LHCN-M2 (cell line): Measurements from ENCODE around the gene RAB9B. TPM values are rescaled to one million over a fixed set of nuclear protein-coding genes. Genes with fewer than 3 reads are reported as not detected.
"Not testable (repeated sequence)": the region's sequence is repeated elsewhere in the genome, so short reads cannot be mapped to it uniquely, and the experiment has no call there.

Experiments
- DNase-seq: peaks from one replicate; pipeline ENCODE4 v3.0.0-alpha.2; 2012; ENCODE audit warnings: low read depth
- polyA plus RNA-seq: library from polyadenylated mRNA; unstranded; fragments of >200 nt; gene quantifications from one replicate; pipeline ENCODE4 v1.2.1, GENCODE V29; 2012; ENCODE audit warnings: missing spikeins
- total RNA-seq: library from RNA; depleted of rRNA; stranded (reverse); fragments of >200 nt; gene quantifications from 2 replicates; pipeline ENCODE4 v1.2.3, GENCODE V29; 2014; rRNA removed

The RAB9B gene, protein sequence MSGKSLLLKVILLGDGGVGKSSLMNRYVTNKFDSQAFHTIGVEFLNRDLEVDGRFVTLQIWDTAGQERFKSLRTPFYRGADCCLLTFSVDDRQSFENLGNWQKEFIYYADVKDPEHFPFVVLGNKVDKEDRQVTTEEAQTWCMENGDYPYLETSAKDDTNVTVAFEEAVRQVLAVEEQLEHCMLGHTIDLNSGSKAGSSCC
- total RNA-seq, result under 0.01 and 0.13 TPM in 2 replicates
- 0.11 TPM for polyA plus RNA-seq

DNA sequence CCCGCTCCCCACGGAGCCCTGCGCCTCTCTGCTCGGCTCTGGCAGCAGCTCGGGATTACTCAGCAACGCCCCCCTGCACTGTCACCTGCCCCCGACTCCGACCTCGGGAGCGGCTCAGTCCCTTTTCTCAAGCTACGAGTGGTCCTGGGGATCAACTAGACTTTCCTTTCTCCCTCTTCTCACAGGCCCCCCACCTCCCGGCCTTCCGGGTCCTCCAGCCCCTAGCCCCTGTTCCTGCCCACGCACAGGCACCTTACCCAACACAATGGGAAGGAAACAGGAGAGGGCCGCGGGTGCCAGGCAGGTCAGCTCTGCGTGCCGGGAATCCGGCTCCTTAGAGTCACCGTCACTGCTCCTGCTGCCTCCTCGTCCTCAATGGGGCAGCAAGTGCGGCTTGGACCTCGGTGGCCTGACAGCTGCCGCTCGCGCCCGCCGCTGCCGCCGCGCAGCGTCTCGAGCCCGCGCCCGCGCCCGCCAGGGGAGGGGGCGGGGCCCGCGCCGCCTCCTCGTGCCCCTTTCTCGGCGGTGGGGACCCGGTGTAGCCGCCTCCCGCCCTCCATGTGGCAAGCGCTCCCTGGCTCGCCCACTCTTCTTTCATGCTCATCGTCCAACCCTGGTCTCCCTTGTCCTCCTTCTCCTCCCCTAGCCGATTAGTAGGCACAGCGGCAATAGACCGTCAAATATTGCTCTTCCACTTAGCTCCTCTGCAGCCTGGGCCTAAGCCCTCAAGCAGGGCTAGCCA, at the start of gene RAB9B:
TSS of gene RAB9B (minus strand) at position 455 of the 742 bp plus-strand sequence. CDS start 6,473 bp downstream, outside the sequence.
- DNase-seq, result peak; percentile 10

DNA sequence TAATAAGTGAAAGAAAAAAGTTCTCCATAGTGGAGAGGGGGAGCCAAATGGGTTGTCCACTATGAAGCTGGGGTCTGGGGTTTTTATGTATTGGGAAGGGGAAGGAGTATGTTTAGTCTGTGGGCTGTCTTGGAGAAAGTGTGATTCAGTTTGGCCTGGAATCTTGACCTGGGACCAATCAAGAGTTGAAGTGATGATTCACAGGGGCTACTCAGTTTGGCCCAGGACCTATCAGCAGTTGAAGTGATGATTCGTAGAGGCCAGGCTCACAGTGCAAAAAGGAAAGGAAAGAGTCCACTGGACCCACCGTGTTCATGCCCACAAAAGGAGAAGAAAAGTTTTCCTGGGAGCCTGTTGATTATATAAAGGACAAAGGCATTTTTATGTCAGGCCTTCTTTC, 47.3 kb upstream of the RAB9B start:
- peak; percentile 8 for DNase-seq

- DNase-seq, result peak; percentile 50
Observed at GRCh38 chrX:103878466-103879122, 46.5 kb upstream of the RAB9B start.

DNA sequence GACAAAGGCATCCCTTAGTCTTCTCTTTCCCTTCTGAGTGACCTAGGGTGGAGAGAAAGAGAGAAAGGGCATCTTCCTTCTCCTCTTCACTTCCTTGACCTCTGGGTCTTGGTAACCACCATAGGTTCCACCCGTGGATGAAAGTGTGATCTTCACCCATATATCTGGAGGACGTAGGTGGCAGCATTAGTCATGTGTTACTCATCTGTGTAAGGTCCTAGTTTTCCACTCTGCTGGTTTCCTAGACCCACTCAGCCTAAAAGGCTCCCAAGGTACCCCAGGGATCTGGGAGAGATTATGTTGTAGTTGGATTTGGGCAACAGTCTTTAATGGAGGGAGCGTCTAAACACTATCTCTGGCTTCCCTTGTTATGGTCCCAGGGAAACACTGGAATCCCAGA, 45.5 kb upstream of the RAB9B start:
- DNase-seq, result no peak

GRCh38 chrX:103864886-103865534, 33.0 kb upstream of the RAB9B start:
- DNase-seq, result no peak

DNA sequence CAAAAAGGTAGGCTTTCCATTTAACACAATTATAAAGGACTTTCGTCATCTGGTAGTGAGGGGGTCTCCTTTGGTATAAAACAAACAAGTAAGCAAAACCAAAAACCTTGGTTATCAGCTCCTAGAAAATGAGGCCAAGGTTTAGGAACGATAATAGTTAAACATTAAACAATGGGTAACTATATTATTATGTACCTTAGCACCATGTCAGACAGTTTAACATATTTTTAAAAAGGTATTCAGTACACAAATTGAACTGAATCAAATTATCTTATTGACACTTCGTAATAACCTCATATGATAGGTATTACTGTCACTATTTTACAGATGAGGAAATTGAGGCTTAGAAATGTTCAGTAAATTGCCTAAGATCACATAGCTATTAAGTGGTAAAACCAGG, 32.1 kb upstream of the RAB9B start:
- DNase-seq, result no peak

DNA sequence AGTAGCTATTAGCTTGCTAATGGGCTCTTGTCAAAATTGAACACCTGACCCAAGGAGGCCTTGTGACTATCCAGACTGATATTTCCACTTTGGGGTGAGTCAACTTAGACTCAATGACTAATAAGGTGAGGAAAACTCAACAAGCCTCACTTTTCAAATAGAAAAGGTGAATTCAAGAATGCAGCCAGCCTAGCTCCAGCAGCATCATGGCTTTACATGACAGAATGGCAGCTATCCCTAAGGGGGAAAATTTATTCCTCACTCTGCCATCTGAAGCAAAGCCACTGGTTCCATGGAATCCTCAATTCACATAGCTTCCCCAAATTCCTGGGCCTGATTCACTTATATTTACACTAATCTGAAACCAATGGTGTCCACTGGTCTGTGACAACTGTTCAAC, 29.1 kb upstream of the RAB9B start:
- DNase-seq, result no peak

DNA sequence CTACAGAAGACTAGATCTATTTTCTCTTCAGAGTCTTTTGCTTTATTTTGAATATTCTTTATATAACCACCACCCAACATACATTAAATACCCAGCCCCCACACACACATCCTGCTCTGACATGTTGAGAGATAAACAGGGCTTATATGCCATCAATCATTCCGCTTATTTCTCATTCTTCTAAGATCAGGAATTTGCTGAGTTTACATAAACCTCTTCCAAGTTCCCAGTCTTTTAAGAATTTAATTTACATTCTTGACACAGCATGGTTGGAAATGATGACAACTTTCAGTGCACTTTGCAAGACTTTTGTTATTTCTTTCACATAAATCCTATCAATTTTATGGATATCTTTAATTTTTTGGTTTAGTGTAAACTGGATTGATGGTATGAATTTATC, 17.5 kb upstream of the RAB9B start:
- DNase-seq, result no peak

DNA sequence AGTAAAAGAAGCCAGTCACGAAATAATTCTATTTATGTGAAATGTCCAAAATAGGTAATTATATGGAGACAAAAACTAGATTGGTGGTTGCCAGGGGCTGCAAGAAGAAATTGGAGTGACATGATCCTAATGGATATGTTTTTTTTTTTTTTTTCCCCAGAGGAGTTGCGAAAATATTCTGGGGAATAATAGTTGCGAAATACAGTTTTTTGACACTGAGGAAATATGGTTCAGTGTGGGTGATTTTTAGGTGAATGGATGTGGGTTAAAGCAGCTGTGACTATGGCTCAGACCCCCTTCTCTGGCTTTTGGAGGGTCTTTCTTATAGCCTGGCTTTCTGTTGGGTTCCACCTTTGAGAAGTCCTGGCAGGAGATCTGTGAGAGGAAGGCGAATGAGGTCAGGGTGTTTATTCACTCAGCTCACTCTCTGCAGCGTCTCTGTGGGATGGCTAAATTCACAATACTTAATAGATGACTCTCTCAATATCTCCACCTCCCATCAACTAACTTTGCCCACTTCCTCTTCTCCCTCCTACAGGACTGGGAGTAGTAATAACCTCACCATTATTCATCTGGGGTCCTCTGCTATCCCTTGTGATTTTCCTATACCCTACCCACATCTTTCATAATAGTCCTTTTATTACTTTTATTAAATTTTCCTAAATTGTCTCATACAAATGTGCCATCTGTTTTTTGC, 15.3 kb upstream of the RAB9B start:
- no peak for DNase-seq

DNA sequence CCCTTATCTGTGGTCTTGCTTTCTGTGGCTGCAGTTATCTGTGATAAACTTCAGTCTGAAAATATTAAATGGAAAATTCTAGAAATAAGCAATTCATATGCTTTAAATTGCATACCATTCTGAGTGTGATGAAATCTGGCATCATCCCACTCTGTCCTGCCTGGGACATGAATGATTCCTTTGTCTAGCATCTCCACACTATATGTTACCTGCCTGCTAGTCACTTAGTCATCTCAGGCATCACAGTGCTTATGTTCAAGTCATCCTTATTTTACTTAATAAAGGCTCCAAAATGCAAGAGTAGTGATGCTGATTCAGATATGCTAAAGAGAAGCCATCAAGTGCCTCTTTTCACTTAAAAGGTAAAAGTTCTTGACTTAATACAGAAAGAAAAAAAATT, 14.3 kb upstream of the RAB9B start:
- DNase-seq, result no peak

DNA sequence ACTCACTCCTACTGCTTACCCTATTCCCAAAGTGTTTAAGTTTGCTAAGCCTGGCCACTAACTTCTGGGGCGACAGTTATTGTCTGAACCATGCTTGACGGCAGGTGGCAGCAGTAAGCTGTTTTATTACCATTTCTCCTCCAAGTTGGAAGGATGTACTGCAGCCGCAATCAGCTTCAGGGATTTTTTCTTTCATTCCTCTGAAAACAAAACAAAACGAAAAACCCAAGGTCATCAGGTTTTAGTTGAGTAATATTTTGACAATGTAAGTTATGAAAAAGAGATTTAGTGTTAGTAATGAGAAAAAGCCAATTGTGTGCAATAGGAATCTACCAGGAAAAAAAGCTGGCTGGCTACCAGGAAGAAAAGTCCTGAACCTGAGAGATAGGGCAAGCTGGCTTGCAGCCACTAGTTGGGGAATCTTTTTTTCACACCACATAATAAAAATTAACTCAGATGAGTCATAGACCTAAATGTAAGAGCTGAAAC, 13.2 kb upstream of the RAB9B start:
- DNase-seq, result peak; percentile 46

GRCh38 chrX:103839404-103839803, 7.3 kb upstream of the RAB9B start:
- DNase-seq, result no peak

DNA sequence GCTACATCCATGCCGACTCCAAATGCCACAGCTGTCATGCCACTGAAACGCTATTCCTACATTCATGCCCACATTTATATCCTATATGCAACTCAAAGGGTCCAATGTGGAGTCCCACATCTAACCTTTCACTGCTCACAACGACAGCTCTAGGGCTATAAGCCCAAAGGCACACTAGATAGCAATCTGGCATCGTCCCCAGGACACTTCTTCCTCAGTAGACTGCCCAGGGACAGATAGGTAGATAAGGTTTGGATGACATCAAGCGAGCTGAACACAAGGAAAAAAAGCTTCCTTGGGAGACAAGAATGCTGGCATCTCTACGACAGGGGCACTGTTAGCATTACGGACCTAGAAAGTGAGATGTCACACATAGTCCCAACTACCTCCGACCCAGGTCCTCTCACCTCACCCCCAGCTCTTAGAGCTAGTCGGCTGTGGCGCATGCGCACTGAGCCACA, 685 bp downstream of the RAB9B start:
- DNase-seq, result no peak

GRCh38 chrX:103830848-103831247, 1.2 kb downstream of the RAB9B start:
- no peak for DNase-seq

GRCh38 chrX:103828529-103828928, 3.5 kb downstream of the RAB9B start:
- DNase-seq, result no peak

GRCh38 chrX:103825881-103826280, 6.2 kb downstream of the RAB9B start:
- DNase-seq, result no peak

DNA sequence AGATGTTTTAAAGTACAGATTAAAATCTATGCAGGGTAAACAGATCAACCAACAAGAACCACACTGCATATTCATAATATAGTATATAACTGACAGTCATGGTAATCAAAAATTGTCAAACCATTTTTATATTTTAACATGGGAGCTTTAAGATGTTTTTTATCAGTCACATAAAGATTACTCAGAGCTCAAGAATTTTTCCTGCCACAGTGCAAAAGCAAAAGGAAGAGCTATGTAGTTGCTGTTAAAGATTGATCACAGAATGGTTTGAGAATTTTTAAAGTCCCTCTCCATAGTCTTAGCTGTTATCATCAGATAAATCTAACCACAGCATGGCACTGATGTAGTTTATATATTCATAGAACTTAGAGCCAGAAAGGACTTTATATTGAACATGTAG, 8.5 kb downstream of the RAB9B start:
- DNase-seq, result no peak

GRCh38 chrX:103820802-103821201, 11.3 kb downstream of the RAB9B start:
- not testable (repeated sequence) for DNase-seq

- no peak for DNase-seq
Observed at GRCh38 chrX:103818842-103819619, 13.0 kb downstream of the RAB9B start.

GRCh38 chrX:103817502-103817901, 14.6 kb downstream of the RAB9B start:
- peak; percentile 14 for DNase-seq
